HepG2 (cell line): ENCODE results near the gene AGER.

ENCODE experiments used
- EZH2 ChIP-seq: conservative IDR thresholded peaks from 2 replicates; pipeline ENCODE4 v1.6.1; 2012; ENCODE audit warnings: mild to moderate bottlenecking, low read depth, low read length, moderate library complexity
- HOXA5 ChIP-seq: sonication (generic); formaldehyde crosslinking; IDR thresholded peaks from 2 replicates; pipeline ENCODE4 v1.4.0; 2020; ENCODE audit warnings: missing genetic modification reagents
- MTA3 ChIP-seq: sonication (generic); formaldehyde crosslinking; IDR thresholded peaks from 2 replicates; pipeline ENCODE4 v1.4.0; 2020; ENCODE audit warnings: missing genetic modification reagents
- MYC ChIP-seq: sonication (generic); formaldehyde crosslinking; IDR thresholded peaks from 2 replicates; pipeline ENCODE4 v1.9.0; 2021; ENCODE audit warnings: missing genetic modification reagents, borderline replicate concordance
- NRL ChIP-seq: sonication (generic); formaldehyde crosslinking; IDR thresholded peaks from 2 replicates; pipeline ENCODE4 v1.5.0; 2020; ENCODE audit warnings: missing genetic modification reagents, mild to moderate bottlenecking, moderate library complexity, borderline replicate concordance
- SIN3A ChIP-seq: IDR thresholded peaks from 2 replicates; pipeline ENCODE4 v1.6.1; 2011; ENCODE audit warnings: low read depth, mild to moderate bottlenecking, control low read depth, low read length, borderline replicate concordance
- TP53 ChIP-seq: sonication (generic); formaldehyde crosslinking; conservative IDR thresholded peaks from 2 replicates; pipeline ENCODE4 v1.4.0; 2020; ENCODE audit warnings: missing genetic modification reagents
- ZFP37 ChIP-seq: sonication (generic); formaldehyde crosslinking; IDR thresholded peaks from 2 replicates; pipeline ENCODE4 v1.4.0; 2020; ENCODE audit warnings: missing genetic modification reagents, borderline replicate concordance
- ZFX ChIP-seq: sonication (generic); formaldehyde crosslinking; IDR thresholded peaks from 2 replicates; pipeline ENCODE4 v1.4.0; 2020; ENCODE audit warnings: mild to moderate bottlenecking, low read depth, missing genetic modification reagents, moderate library complexity
- ZNF282 ChIP-seq: fragments of 450-650 bp; IDR thresholded peaks from 2 replicates; pipeline ENCODE4 v1.6.1; 2018; ENCODE audit not compliant: partially characterized antibody
- ZNF777 ChIP-seq: sonication (generic); formaldehyde crosslinking; IDR thresholded peaks from 2 replicates; pipeline ENCODE4 v1.4.0; 2020; ENCODE audit warnings: missing genetic modification reagents
- TF ChIP-seq, protein P1 (sequence below): sonication (generic); formaldehyde crosslinking; IDR thresholded peaks from 2 replicates; pipeline ENCODE4 v1.5.0; 2020; ENCODE audit warnings: mild to moderate bottlenecking, missing genetic modification reagents, moderate library complexity
- TF ChIP-seq, protein P2 (sequence below): sonication (generic); formaldehyde crosslinking; IDR thresholded peaks from 2 replicates; pipeline ENCODE4 v1.5.1; 2020; ENCODE audit warnings: mild to moderate bottlenecking, missing genetic modification reagents, moderate library complexity

DNA sequence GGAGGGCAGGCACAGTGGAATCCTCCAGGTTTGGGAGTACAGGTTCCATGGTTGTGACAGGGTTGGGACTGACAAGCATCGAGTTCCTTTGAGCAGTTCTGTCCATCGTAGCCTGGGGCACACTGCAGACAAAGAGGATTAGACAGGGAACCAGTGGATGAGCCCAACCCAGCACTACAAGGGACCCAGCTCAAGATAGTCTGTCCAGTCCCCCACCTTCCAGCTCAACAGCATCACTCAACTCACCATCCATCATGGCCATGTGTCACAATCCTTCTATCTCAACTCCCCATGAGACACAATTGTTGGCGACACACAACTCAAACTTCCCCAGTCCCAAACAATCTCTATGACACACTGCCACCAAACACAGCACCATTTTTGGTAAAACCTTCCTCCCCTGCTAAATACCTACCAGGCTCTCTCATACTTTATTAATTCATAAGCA lies 20.2 kb upstream of the AGER start:
- TF ChIP-seq ZFP37 (no peak), SIN3A (no peak), ZNF282 (no peak), HOXA5 (CRISPR knock-in tag) (no peak), ZNF777 (CRISPR knock-in tag) (no peak), TP53 (CRISPR knock-in tag) (no peak), ZFX (CRISPR knock-in tag) (no peak), NRL (CRISPR knock-in tag) (no peak), MTA3 (CRISPR knock-in tag) (no peak), EZH2 (no peak), MYC (CRISPR knock-in tag) (no peak)
- TF ChIP-seq, protein P1, sequence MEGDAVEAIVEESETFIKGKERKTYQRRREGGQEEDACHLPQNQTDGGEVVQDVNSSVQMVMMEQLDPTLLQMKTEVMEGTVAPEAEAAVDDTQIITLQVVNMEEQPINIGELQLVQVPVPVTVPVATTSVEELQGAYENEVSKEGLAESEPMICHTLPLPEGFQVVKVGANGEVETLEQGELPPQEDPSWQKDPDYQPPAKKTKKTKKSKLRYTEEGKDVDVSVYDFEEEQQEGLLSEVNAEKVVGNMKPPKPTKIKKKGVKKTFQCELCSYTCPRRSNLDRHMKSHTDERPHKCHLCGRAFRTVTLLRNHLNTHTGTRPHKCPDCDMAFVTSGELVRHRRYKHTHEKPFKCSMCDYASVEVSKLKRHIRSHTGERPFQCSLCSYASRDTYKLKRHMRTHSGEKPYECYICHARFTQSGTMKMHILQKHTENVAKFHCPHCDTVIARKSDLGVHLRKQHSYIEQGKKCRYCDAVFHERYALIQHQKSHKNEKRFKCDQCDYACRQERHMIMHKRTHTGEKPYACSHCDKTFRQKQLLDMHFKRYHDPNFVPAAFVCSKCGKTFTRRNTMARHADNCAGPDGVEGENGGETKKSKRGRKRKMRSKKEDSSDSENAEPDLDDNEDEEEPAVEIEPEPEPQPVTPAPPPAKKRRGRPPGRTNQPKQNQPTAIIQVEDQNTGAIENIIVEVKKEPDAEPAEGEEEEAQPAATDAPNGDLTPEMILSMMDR (CRISPR knock-in tag): no peak
- TF ChIP-seq, protein P2, sequence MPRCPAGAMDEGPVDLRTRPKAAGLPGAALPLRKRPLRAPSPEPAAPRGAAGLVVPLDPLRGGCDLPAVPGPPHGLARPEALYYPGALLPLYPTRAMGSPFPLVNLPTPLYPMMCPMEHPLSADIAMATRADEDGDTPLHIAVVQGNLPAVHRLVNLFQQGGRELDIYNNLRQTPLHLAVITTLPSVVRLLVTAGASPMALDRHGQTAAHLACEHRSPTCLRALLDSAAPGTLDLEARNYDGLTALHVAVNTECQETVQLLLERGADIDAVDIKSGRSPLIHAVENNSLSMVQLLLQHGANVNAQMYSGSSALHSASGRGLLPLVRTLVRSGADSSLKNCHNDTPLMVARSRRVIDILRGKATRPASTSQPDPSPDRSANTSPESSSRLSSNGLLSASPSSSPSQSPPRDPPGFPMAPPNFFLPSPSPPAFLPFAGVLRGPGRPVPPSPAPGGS: no peak
